DMS153 treated with DMSO at 0.1 percent for 48 hours (cell line): ENCODE results near the gene SKIL.

Experiments used
- DNase-seq: peaks from one replicate; lab custom pipeline; 2025; ENCODE audit not compliant: unreplicated experiment; lab: John Stamatoyannopoulos, UW

The SKIL gene

DNA sequence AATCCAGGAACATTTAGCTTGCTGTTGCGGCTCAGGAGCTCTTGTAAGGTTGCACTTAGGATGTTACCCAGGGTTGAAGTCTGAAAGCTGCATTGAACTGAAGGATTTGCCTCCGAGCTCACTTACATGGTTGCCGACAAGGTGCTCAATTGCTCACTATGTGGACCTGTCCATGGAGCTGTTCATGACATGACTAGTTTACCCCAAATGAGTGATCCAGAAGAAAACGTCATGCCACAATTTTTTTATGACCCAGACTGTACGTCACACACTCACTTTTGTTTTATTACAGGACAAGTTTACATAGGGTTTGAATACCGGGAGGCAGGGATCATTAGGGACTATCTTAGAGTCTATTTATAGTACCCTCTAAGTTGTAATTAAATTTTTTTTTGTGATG, 40.2 kb downstream of the SKIL start:
- no peak for DNase-seq

GRCh38 chr3:170405101-170405500, 47.6 kb downstream of the SKIL start:
- DNase-seq = no peak

GRCh38 chr3:170410428-170411029, 53.0 kb downstream of the SKIL start:
- DNase-seq = no peak

GRCh38 chr3:170413291-170413690, 55.8 kb downstream of the SKIL start:
- no peak for DNase-seq

GRCh38 chr3:170414202-170414663, 56.7 kb downstream of the SKIL start:
- peak; percentile 69 for DNase-seq

DNA sequence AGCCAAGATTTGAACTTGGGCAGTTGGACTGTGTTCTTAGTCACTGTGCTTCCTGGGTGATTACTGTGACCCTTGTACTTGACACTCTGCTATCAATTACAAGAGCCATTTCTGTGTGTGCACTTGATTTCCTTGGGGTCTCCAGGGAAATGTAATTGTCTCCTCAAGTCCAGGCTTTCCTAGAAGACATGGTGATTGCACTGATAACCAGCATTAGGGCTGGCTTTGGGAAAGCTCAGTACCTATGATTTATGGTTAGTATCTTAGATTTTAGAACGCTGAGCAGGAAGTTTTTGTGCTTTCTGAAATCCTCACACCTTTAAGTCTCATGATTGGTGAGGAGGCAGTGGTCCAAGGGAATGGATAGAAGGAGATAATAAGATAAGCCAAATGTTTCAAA, 59.6 kb downstream of the SKIL start:
- DNase-seq = no peak

DNA sequence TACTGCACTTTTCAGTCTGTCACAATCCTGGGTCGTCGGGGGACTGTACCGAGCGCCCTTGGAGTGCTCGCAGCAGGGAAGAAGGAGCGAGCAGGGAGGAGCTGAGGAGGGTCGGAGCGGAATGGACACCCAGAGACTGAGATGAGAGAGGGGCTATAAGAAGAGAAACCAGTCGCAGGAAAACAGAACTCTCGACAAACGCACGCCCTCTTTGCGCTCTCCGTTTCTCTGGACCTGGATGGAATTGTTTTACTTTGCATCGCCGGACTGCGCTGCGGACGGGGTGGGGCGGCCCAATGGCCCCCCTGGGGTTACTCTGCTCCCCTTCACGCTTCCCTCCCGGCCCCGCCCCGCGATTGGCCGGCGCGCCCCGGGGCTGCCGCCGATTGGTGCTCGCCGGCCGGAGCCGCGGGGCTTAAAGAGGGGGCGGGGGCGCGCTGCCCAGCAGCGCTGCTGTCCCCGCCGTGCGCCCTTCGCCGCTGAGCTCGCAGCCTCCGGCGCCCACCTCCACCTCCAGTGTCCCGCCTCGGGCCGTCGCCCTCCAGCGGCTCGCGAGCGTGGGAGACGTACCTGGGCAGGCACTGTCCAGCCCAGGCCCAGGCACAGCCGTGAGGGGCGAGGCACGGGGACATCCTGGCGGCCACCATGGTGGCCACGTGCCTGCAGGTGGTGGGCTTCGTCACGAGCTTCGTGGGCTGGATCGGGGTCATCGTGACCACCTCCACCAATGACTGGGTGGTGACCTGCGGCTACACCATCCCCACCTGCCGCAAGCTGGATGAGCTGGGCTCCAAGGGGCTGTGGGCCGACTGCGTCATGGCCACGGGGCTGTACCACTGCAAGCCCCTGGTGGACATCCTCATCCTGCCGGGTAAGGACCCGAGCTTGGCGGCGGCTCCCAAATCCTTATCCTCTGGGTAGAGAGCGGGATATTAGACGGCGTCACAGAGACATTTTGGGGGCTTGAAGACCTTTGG, 61.2 kb downstream of the SKIL start, which contains the start of gene CLDN11:
Gene CLDN11 (plus strand): TSS at position 447 of the 977 bp plus-strand sequence. CDS start 199 bp downstream, at position 646.
- no peak for DNase-seq

GRCh38 chr3:170419557-170420087, 62.1 kb downstream of the SKIL start:
- DNase-seq = no peak

DNA sequence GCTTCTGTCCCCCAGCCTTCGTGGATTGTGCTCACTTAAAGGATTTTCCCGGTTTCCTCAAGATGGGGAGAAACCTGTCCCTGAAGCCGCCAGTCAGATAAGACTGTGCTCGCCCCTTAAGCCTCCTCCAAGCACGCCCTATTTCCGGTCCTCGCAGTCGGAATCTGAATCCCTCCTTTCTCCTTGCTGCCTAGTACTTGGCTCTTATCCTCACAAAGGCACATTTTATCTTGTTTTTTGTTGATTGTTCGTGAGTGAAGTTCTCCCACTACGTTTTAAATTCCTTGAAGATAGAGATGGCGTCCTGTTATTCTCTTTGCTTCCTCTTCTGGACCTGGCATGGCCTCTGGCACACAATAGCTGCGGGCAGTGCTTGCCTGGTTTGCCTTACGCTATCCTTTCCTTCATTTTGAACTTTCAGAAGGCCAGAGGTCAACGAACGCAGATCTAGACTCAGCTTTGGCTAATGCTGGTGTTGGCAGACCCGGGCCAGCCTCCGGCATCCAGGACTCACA, 62.8 kb downstream of the SKIL start:
- DNase-seq = no peak

DNA sequence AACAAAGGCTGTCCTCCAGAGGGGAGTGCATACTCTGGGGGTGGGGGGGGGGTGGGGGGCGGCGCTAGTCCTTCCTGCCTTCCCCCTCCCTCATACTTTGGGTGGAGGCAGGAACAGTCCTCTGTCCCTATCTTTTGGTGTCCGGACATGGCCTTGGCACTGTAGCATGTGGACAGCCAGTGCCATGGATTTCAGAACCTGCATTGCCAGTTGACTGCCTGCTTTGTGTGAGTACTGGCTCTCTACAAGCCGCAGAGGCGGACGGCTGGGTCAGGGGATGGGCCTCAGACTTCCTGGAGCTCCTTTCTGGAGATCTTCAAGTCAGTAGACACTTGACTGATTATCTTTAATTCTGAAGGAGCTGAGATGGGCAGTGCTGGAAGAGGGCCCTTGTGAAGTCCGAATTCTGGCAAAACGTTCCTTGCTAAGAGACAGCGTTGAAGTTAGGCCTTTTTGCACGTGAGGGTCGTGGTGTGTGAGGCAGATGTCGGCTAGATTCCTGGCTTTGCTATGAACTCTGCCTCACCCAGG, 63.7 kb downstream of the SKIL start:
- no peak for DNase-seq

DNA sequence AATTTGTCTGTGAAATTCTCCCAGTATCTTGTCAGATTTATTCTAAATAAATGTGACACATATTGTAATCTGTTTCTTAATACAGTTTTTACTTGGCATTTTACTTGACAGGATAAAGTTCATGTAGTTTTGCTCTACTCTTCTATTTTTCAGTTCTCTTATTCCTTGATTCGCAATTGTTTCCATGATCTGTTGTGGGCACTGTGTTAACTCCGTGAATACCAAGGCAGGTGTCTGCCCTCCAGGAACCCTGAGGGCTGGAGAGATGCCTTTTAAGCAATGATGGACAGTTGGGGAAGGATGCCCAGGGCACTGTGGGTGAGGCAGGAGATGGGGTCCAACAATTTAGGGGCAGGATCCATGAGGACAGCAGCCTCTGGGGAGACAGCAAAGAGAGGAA, 64.2 kb downstream of the SKIL start:
- DNase-seq = no peak

DNA sequence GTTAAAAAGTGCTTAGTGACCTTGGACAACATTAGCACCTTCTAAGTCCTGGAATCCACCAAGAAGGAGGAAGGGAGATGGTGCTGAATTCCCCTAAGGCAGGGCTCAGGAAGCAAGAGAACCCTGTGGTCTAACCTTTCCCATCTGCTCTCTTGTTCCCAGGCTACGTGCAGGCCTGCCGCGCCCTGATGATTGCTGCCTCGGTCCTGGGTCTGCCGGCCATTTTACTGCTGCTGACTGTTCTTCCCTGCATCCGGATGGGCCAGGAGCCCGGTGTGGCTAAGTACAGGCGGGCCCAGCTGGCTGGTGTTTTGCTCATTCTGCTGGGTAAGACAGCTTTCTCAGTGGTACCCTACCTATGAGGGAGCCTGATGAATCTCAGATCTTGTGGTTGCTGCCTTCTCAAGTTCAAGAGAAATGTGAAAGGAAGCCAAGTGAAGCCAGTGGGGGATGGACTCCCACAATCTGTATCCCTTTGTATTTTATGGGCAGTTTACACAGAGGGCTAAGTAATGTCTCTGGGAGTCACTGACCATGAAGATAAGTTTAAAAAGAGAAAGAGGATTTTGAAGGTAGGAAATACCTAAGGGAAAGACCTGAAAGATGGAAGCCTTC, 65.6 kb downstream of the SKIL start:
- no peak for DNase-seq

DNA sequence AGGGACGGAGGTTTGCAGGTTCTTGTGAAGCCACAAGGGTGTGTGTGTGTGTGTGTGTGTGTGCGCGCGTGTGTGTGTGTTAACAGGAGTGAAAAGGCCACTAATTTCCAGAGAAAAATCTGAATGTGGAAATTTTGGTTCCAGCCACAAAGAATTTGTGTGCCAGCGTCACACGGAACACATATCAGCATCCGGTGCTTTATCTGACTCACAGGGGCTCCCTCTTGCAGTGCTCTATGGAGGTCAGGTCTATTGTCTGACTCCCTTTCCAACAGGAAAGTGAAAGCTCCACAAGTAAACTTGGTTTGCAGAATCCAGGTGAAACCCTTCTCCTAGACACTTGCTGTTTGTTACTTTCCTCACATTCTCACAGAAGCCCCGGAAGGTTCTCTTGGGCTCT, 67.4 kb downstream of the SKIL start:
- no peak for DNase-seq

GRCh38 chr3:170425491-170426239, 68.2 kb downstream of the SKIL start:
- no peak for DNase-seq

DNA sequence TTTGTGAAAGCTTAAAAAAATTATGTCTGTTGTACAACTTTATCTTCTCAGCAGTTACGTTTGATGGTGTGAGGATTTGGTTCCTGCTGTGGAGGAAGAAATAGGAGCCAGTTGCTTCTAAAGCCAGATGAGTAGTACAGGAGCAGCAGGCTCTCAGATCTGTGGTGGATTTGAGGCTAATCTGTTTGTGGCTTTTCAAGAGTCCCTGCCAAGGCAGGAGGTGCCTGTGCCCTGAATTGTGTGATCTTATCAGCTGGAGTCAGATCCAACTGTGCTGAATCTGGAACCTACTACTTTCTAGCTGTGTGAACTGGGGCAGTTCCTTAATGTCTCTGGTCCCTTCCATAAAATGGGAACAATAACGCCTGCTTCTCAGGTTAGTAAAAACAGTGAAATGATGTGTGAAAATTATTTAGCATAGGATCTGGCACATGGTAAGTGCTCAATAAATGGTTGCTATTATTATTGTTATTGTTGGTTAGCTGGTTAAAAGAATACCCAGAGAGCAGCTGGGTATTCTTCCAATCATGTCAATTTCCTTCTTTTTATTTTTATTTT, 68.8 kb downstream of the SKIL start:
- no peak for DNase-seq

DNA sequence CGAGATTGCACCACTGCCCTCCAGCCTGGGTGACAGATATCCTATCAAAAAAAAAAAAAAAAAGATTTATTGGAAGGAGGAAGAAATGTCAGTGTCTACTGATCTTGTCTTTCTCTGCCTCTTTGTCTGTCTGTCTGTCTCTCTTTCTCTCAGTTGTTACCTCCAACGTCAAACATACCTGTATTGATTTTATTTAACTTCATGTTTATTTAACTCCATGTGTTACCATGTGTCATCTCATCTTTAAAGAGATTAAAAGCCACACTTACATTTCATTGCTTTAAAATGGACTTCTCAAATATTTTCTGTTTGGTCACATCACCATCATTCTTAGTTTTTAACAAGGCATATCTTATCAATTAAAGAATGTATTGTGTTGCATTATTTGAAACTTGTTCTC, 70.6 kb downstream of the SKIL start:
- DNase-seq = no peak

- DNase-seq = no peak
Observed at GRCh38 chr3:170429050-170429449, 71.5 kb downstream of the SKIL start.

- DNase-seq = no peak
Observed at GRCh38 chr3:170431054-170431453, 73.5 kb downstream of the SKIL start.

- DNase-seq = no peak
Observed at GRCh38 chr3:170432416-170432815, 74.9 kb downstream of the SKIL start.

GRCh38 chr3:170436697-170437096, 79.2 kb downstream of the SKIL start:
- DNase-seq = no peak
